Measurements from ENCODE around the gene SBSN.

DNA sequence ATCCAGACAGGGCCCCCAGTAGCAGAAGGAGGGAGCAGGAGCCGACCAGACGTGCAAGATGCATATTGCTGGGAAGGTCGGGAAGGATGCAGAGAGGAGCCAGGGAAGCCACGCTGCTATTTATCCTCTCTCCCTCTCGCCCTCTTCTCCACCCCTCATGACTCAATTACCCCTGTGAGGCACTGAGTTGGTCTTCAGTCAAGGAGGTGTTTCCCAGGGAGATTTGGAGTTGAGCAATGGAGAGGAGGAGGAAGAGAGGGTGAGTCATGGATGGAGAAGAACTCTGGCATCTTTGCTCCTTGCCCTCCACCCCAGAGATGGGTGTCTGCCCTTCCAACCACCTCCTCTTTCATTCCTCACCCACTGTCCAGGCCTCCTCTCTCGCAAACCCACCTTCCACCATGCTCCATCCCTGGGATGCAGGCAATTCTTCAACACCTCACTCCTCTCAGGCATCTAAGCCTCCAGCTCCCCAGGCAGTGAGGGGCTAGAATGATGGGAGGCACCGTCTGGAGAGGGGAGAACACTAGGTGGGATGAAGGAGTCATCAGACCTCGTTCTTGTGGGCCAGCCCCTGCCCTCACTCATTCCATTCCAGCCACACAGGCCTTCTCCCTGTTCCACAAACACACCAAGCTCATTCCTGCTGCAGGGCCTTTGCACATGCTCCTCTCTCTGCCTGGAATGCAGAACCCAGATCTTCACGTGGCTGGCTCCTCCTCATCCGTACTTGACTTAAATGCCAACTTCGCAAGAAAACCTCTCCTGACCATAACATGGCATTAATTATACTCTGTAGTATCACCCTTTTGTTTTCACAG lies at the start of gene SBSN:
- TF ChIP-seq EZH2 (IDR thresholded peaks at IDR 0.05; ENCODE audit: insufficient read depth, poor library complexity, severe bottlenecking), result no peak
- TF ChIP-seq EZH2phosphoT487 (IDR thresholded peaks at IDR 0.05; ENCODE audit: insufficient read depth, low read depth), result no peak

All from GM23248 (cell line).